ENCODE measurements around the gene DMRTB1.

- TF ChIP-seq CTCF (IDR thresholded peaks at IDR 0.05; ENCODE audit: poor library complexity, severe bottlenecking) (no peak), SMC3 (conservative IDR thresholded peaks at IDR 0.05; ENCODE audit: poor library complexity) (no peak), POLR2AphosphoS5 (IDR thresholded peaks at IDR 0.05) (no peak), TAF1 (IDR thresholded peaks at IDR 0.05; ENCODE audit: low read depth) (no peak), EP300 (conservative IDR thresholded peaks at IDR 0.05; ENCODE audit: poor library complexity, severe bottlenecking) (no peak)
Observed at GRCh38 chr1:53512807-53513755, 53.9 kb downstream of the DMRTB1 start.
